GM21529 (cell line): ENCODE data around the gene XYLT2.

ENCODE experiments used
- ATAC-seq: cut with Tn5 transposase; IDR thresholded peaks from one replicate; pipeline ENCODE4 v1.9.1; 2021; ENCODE audit not compliant: unreplicated experiment

The XYLT2 gene

GRCh38 chr17:50348522-50349242 is 2.8 kb downstream of the XYLT2 start:
- no peak for ATAC-seq

DNA sequence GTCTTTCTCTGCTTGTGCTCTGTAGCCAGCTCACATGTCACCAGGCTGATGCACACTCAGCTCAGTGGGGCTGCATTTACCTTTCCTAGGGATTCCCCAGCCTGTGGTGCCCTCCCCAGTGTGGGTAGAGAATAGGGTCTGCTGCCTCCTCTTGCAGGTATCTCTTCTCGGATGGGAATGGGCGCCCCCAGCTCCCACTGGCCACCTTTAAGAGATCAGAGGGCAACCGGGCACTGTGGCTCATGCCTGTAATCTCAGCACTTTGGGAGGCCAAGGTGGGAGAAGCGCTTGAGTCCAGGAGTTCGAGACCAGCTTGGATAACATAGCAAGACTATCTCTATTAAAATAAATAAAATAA is 3.3 kb downstream of the XYLT2 start:
- no peak for ATAC-seq

DNA sequence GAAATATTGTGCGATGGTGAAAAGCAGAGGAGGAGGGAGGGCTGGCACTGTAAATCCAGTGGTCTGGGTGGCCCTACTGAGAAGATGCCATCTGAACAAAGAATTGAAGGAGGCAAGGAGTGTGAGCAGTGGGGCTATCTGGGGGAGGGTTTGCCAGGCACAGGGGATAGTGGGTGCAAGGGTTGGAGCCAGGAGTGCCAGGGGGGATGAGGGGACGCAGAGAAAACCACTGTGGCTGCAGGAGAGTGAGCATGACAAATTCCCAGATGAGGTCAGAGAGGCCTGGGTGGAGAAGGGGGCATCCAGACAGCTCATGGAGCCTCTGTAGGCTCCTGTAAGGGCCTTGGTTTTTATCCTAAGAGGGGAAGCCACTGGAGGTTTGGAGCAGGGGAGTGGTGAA is 4.8 kb downstream of the XYLT2 start:
- ATAC-seq = no peak

DNA sequence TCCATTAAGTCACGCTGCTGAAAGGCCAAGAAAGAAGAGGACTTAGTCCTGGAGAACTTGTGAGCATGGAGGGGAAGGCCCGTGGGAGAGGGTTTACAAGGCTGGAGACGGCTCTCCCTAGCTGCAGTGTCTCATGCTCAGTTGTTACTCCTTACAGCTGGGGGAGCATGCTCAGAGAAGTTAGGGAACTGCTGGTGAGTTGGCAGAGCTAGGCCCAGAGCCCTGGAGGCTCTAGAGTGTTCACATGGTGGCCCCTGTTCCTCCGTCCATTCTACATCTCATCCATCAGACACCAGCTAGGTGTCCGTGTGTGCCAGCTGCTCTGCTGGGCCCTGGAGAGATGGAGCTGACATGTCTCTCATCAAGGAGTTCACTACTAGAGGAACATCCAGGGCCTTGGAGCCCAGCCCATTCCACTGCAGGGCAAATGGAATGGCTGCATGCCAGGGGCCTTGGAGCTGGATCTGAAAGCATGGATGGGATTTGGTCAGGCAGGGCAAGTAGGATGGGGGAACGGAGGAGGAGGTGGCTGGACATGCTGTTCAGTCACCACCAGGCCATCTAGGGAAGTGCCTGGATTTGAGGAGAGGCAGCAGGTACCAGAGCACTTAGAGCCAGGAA is 6.3 kb downstream of the XYLT2 start:
- no peak for ATAC-seq

- no peak for ATAC-seq
Observed at GRCh38 chr17:50352693-50353599, 7.0 kb downstream of the XYLT2 start.

DNA sequence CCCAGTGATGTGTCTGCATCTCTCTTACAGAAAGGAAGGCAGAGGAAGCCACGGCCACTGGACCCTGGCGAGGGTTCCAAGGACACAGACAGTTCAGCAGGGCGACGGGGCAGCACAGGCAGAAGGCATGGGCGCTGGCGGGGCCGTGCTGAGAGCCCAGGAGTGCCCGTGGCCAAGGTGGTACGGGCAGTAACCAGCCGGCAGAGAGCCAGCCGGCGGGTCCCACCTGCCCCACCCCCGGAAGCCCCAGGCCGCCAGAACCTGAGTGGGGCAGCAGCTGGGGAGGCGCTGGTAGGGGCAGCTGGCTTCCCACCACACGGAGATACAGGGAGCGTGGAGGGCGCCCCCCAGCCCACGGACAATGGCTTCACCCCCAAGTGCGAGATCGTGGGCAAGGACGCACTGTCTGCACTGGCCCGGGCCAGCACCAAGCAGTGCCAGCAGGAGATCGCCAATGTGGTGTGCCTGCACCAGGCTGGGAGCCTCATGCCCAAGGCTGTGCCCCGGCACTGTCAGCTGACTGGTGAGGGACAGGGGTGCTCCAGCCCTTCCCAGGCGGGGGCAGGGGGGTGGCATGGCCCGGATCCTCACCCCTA is 7.8 kb downstream of the XYLT2 start:
- no peak for ATAC-seq

GRCh38 chr17:50354198-50354597 is 8.3 kb downstream of the XYLT2 start:
- no peak for ATAC-seq

DNA sequence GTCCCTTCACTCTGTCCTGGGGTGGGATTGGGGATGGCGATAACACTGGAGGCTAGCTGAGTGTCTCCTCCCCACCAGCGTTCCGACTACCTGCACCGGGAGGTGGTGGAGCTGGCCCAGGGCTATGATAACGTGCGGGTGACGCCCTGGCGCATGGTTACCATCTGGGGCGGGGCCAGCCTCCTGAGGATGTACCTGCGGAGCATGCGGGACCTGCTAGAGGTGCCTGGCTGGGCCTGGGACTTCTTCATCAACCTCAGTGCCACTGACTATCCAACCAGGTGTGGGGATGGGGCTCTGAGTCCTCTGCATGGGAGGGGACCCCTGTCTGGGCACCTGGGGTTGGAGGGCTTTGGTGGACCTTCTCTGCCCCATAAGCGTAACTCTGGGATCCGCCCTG is 8.8 kb downstream of the XYLT2 start:
- ATAC-seq = no peak

GRCh38 chr17:50355336-50355700 is 9.4 kb downstream of the XYLT2 start:
- ATAC-seq = no peak

GRCh38 chr17:50355701-50356341 is 9.9 kb downstream of the XYLT2 start:
- ATAC-seq = no peak

DNA sequence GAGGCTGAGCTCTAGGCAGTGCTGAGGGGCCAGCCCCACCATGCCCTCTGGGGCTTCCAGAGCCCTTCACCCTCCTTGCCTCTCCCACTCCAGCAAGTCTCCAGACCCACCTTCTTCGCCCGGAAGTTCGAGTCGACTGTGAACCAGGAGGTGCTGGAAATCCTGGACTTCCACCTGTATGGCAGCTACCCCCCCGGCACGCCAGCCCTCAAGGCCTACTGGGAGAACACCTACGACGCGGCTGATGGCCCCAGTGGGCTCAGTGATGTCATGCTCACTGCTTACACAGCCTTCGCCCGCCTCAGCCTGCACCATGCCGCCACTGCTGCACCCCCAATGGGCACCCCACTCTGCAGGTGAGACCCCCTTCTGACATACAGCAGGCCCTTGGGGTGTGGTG is 10.5 kb downstream of the XYLT2 start:
- no peak for ATAC-seq

DNA sequence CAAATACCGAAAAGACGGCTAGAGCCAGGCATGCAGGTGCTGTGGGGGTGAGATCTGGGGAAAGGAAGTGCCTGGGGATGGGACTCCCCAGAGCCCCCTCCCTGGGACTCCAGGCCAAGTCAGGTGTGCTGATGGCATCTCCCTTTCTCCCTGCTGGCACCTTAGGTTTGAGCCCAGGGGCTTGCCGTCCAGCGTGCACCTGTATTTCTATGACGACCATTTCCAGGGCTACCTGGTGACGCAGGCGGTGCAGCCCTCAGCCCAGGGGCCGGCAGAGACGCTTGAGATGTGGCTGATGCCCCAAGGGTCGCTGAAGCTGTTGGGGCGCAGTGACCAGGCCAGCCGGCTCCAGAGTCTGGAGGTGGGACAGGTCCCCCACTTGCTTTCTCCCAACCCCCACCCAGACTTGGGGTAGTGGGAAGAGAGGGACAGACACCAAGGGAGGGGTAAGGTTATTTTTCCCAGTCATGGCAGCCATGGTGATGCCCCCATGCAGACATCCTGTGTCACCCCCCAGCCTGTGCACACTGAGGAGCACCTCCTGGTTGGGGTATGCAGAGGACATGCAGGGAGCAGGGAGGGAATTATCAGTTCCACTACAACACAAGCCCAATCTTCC is 11.1 kb downstream of the XYLT2 start:
- ATAC-seq = no peak

GRCh38 chr17:50358177-50358576 is 12.3 kb downstream of the XYLT2 start:
- ATAC-seq = no peak

DNA sequence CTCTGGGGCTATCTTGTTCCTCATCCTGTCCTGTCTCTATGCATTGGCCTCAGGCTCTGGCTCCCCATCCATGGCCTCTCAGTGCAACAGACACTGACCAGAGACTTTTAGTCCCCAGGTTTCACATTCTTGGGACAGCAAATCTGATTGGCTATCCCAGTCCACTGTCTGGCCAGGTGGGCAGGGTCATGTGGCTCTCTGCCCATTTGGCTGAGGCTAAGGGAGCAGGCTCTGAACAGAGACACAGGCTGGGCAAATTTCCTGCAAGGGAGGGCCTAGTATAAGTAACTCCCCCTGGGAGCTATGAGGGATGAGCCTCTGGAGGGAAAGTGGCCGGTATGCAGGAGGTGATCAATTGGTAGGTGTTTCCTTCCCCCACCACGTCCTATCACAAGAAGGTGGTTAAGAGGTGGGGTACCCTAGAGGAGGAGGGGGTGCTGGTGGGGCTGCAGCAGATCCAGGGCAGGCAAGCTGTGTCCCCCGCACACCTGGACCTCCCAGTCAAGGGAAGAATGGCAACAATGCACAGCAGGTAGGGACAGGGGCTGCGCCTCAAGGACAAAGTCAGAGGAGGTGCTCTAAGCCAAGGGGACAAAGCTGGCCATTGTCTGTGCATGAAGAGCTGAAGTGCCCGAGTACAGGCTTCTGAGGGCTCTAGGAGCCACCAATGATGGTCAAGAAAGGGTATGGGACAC is 13.2 kb downstream of the XYLT2 start:
- no peak for ATAC-seq

GRCh38 chr17:50359998-50360461 is 14.1 kb downstream of the XYLT2 start:
- no peak for ATAC-seq

DNA sequence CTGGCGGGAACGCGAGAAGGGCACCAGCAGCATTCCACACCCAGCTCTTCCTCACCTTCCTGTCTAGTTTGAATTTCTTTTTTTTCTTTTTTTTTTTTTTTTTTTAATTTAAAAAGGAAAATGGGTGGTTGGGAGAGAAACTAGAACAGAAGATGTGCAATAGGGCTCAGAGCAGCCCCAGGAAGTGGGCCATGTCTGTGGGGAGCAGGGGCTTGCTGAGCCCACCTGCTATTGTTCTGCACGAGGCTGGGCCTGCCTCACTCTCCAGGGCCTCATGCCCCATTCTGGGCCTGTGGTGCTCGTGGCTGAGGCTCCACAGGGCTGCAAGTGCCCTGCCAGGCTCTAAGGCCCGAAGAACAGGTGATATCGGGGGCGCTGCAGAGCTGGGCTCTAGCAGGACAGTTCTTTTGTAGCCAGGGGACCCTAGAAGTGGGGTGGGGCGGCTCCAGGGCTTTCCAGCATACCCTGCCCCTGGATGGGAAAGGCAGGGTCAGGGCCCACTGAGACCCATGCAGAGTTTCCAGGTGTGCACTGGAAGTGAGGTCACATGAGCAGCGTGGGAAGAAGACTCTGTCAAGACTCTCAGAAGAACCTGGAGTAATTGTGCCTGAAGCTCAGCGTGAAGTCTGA is 14.7 kb downstream of the XYLT2 start:
- ATAC-seq = no peak

DNA sequence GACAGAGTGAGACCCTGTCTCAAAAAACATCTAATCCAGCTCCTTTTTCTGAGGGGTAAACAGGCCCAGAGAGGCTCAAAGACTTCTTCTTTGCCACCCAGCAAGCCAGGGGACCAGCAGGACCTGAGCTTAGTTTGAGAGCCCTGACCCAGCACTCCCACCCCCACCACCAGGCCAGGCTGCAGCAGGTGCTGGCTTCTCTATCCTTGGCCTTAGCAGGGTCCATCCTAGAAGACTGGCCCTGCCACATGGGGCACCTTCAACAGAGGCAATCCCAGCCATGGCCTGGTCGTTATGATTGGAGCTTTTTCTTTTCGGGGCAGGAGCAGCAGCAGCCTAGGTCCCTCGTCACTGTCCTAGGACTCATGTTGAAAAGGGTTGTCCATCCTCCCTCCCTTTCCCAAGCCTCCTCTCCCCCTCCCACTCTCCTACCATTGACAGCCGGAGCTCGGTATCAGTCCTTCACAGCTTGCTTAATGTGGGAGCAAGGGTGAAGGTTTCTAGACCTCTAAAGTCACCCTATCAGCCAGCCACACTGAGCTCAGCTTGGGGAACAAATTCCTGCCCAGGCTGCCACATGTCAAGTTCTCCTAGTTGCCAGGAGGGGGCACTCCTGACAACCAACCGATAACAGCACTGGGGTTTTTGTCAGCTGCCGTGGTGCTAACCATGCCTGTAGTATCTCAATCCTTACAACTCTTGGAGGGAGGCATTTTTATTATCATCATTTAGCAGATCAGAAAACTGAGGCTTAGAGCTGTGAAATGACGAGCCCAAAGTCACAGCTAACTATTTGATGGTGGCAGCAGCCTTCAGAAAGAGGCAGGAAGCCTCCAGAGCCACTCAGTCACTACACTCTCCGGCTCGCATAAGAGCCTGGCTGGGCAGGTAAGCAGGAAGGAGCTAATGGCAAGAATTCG is 15.9 kb downstream of the XYLT2 start:
- ATAC-seq = peak; percentile 65

- ATAC-seq = no peak
Observed at GRCh38 chr17:50362661-50363060, 16.7 kb downstream of the XYLT2 start.
